ENCODE data around the gene EPB41L1.

- no peak for TF ChIP-seq TCF12 (IDR thresholded peaks at IDR 0.05; ENCODE audit: low read depth)
- no peak for TF ChIP-seq USF1 (IDR thresholded peaks at IDR 0.05)
- no peak for TF ChIP-seq RAD21 (IDR thresholded peaks at IDR 0.05; ENCODE audit: low read depth)
- no peak for TF ChIP-seq YY1 (IDR thresholded peaks at IDR 0.05; ENCODE audit: low read depth)
- no peak for TF ChIP-seq REST (IDR thresholded peaks at IDR 0.05; ENCODE audit: low read depth)
- no peak for TF ChIP-seq CREB1 (IDR thresholded peaks at IDR 0.05; ENCODE audit: low read depth)
Measured at GRCh38 chr20:36152261-36152660, 2.3 kb upstream of the EPB41L1 start.

Data from Ishikawa (cell line).